SK-N-MC (cell line): ENCODE data around the gene SHROOM1.

Source experiments
- EZH2 ChIP-seq: fragments of 200-600 bp; sonication (generic); IDR thresholded peaks from one replicate; pipeline ENCODE4 v1.6.1; 2017; ENCODE audit warnings: antibody characterized with exemption
- FOXP2 ChIP-seq: optimal IDR thresholded peaks from 2 replicates; pipeline ENCODE3; 2011; ENCODE audit warnings: mild to moderate bottlenecking, moderate library complexity; ENCODE audit not compliant: insufficient read depth; ENCODE audit errors: extremely low read length, control extremely low read depth
- POLR2AphosphoS5 ChIP-seq: IDR thresholded peaks from 2 replicates; pipeline ENCODE4 v1.6.1; 2012; ENCODE audit warnings: mild to moderate bottlenecking, low read depth, low read length, borderline replicate concordance

DNA sequence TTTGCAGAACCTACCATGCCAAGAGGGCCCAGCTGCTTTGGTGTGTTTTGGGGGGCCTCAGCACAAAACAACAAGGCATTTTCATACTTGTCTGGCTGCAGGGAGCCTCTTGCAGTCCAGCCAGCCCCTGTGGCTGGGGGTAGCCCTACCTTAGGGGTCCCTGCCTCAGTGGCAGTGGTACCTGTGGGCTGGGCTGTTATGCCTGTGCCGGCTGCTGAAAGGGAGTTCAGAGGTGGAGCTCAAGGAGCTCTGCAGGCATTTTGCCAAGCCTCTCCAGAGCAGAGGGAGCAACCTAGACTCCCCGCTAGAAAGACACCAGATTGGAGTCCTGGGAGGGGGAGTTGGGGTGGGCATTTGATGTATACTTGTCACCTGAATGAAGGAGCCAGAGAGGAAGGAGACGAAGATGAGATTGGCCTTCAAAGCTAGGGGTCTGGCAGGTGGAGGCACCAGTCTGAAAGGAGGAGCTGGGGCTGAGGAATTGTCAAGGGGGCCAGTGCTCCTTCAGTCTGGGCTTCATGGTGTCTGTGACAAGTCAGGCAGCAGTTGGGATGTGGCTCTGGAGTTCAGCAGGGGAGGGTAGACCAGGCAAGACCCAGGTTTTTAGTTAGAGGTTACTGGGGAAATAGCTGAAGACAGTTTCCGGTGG is 1.5 kb downstream of the SHROOM1 start:
- TF ChIP-seq EZH2 (no peak), POLR2AphosphoS5 (no peak), FOXP2 (no peak)
